WTC11 (cell line): ENCODE measurements around the gene C5AR1. TPM values are rescaled to one million over a fixed set of nuclear protein-coding genes. Genes with fewer than 3 reads are reported as not detected.

Source experiments
- ATAC-seq: fragments of 200-7000 bp; cut with Tn5 transposase; 2 replicates; pipeline ENCODE4 v1.10.0; 2021; ENCODE audit warnings: mild to moderate bottlenecking, moderate library complexity
- CTCF ChIA-PET: fragments of 300-600 bp; sonication (Branson Sonifier 250); formaldehyde crosslinking; loops from one replicate; lab custom pipeline; 2021; ENCODE audit warnings: antibody characterized with exemption; lab: Charles Lee
- POLR2A ChIA-PET: fragments of 350-600 bp; sonication (Branson Sonifier 250); formaldehyde crosslinking; loops from one replicate; lab custom pipeline; 2021; ENCODE audit warnings: antibody characterized with exemption; lab: Charles Lee
- DNase-seq: peaks from one replicate; pipeline ENCODE4 v3.0.0; 2021; ENCODE audit warnings: low spot score
- H3K27ac Mint-ChIP-seq: 2 replicates; pipeline ENCODE4 v1.8.0; 2021; ENCODE audit warnings: mixed read lengths
- H3K27me3 Mint-ChIP-seq: 2 replicates; pipeline ENCODE4 v1.8.0; 2021; ENCODE audit warnings: low read depth, mild to moderate bottlenecking, moderate library complexity, mixed read lengths
- H3K36me3 Mint-ChIP-seq: 2 replicates; pipeline ENCODE4 v1.8.0; 2021; ENCODE audit warnings: mixed read lengths
- H3K4me1 Mint-ChIP-seq: 2 replicates; pipeline ENCODE4 v1.8.0; 2022; ENCODE audit warnings: mixed read lengths
- H3K4me3 Mint-ChIP-seq: 2 replicates; pipeline ENCODE4 v1.8.0; 2021; ENCODE audit warnings: mild to moderate bottlenecking, moderate library complexity, mixed read lengths
- H3K9me3 Mint-ChIP-seq: 2 replicates; pipeline ENCODE4 v1.8.0; 2021; ENCODE audit warnings: mixed read lengths
- CBFB ChIP-seq: sonication (generic); formaldehyde crosslinking; IDR thresholded peaks from 2 replicates; pipeline ENCODE4 v1.8.1; 2022; ENCODE audit warnings: mild to moderate bottlenecking, low read depth, missing genetic modification reagents
- CREB1 ChIP-seq: sonication (generic); formaldehyde crosslinking; IDR thresholded peaks from 2 replicates; pipeline ENCODE4 v1.8.0; 2023; ENCODE audit warnings: mild to moderate bottlenecking, missing genetic modification reagents
- E2F1 ChIP-seq: sonication (generic); formaldehyde crosslinking; IDR thresholded peaks from 2 replicates; pipeline ENCODE4 v1.8.0; 2022; ENCODE audit warnings: mild to moderate bottlenecking, missing genetic modification reagents
- ETV6 ChIP-seq: sonication (generic); formaldehyde crosslinking; IDR thresholded peaks from 2 replicates; pipeline ENCODE4 v1.8.1; 2022; ENCODE audit warnings: mild to moderate bottlenecking, missing genetic modification reagents
- FOXJ3 ChIP-seq: sonication (generic); formaldehyde crosslinking; IDR thresholded peaks from 2 replicates; pipeline ENCODE4 v1.9.0; 2021; ENCODE audit warnings: missing genetic modification reagents, mild to moderate bottlenecking, borderline replicate concordance
- FOXP1 ChIP-seq: sonication (generic); formaldehyde crosslinking; IDR thresholded peaks from 2 replicates; pipeline ENCODE4 v1.8.0; 2022; ENCODE audit warnings: missing genetic modification reagents, mild to moderate bottlenecking, moderate library complexity, borderline replicate concordance
- GRHL2 ChIP-seq: fragments of 250-450 bp; sonication (Bioruptor Pico); IDR thresholded peaks from 2 replicates; pipeline ENCODE4 v1.8.0; 2022; ENCODE audit warnings: mild to moderate bottlenecking, moderate library complexity; ENCODE audit not compliant: insufficient replicate concordance, severe bottlenecking
- KAT7 ChIP-seq: sonication (generic); formaldehyde crosslinking; IDR thresholded peaks from 2 replicates; pipeline ENCODE4 v1.8.1; 2023; ENCODE audit warnings: missing genetic modification reagents, mild to moderate bottlenecking, borderline replicate concordance
- MLX ChIP-seq: sonication (generic); formaldehyde crosslinking; IDR thresholded peaks from 2 replicates; pipeline ENCODE4 v1.8.1; 2023; ENCODE audit warnings: mild to moderate bottlenecking, missing genetic modification reagents, moderate library complexity
- MXD4 ChIP-seq: fragments of 250-450 bp; sonication (Bioruptor Pico); IDR thresholded peaks from 2 replicates; pipeline ENCODE4 v1.8.0; 2021; ENCODE audit warnings: mild to moderate bottlenecking, moderate library complexity, borderline replicate concordance
- MYBL2 ChIP-seq: sonication (generic); formaldehyde crosslinking; IDR thresholded peaks from 2 replicates; pipeline ENCODE4 v1.8.1; 2023; ENCODE audit warnings: mild to moderate bottlenecking, moderate library complexity, missing genetic modification reagents
- NFE2L1 ChIP-seq: sonication (generic); formaldehyde crosslinking; IDR thresholded peaks from 2 replicates; pipeline ENCODE4 v1.8.1; 2023; ENCODE audit warnings: missing genetic modification reagents
- NFYB ChIP-seq: sonication (generic); formaldehyde crosslinking; conservative IDR thresholded peaks from 2 replicates; pipeline ENCODE4 v1.8.0; 2022; ENCODE audit warnings: low read depth, missing genetic modification reagents
- PRRX2 ChIP-seq: fragments of 250-450 bp; sonication (Bioruptor Pico); IDR thresholded peaks from 2 replicates; pipeline ENCODE4 v1.8.0; 2021; ENCODE audit warnings: mild to moderate bottlenecking
- RELA ChIP-seq: sonication (generic); formaldehyde crosslinking; IDR thresholded peaks from 2 replicates; pipeline ENCODE4 v1.8.1; 2022; ENCODE audit warnings: missing genetic modification reagents, mild to moderate bottlenecking, borderline replicate concordance
- SMAD3 ChIP-seq: sonication (generic); formaldehyde crosslinking; IDR thresholded peaks from 2 replicates; pipeline ENCODE4 v1.8.0; 2022; ENCODE audit warnings: missing genetic modification reagents, mild to moderate bottlenecking, borderline replicate concordance
- STAT6 ChIP-seq: sonication (generic); formaldehyde crosslinking; conservative IDR thresholded peaks from 2 replicates; pipeline ENCODE4 v1.8.1; 2023; ENCODE audit warnings: mild to moderate bottlenecking, low read depth, missing genetic modification reagents, moderate library complexity
- TEAD1 ChIP-seq: sonication (generic); formaldehyde crosslinking; IDR thresholded peaks from 2 replicates; pipeline ENCODE4 v1.8.0; 2022; ENCODE audit warnings: mild to moderate bottlenecking, missing genetic modification reagents
- total RNA-seq: library from RNA; stranded (reverse); gene quantifications from 3 replicates; pipeline ENCODE4 v1.2.3, GENCODE V29; 2021
- TF ChIP-seq, protein P1 (sequence below): sonication (generic); formaldehyde crosslinking; IDR thresholded peaks from 2 replicates; pipeline ENCODE4 v1.8.1; 2022; ENCODE audit warnings: low read depth, missing genetic modification reagents, borderline replicate concordance
- TF ChIP-seq, protein P2 (sequence below): sonication (generic); formaldehyde crosslinking; conservative IDR thresholded peaks from 2 replicates; pipeline ENCODE4 v1.8.1; 2022; ENCODE audit warnings: mild to moderate bottlenecking, missing genetic modification reagents
- TF ChIP-seq, protein P3 (sequence below): sonication (generic); formaldehyde crosslinking; IDR thresholded peaks from 2 replicates; pipeline ENCODE4 v1.8.1; 2023; ENCODE audit warnings: mild to moderate bottlenecking, moderate library complexity, missing genetic modification reagents
- TF ChIP-seq, protein P4 (sequence below): fragments of 250-450 bp; sonication (Bioruptor Pico); IDR thresholded peaks from 2 replicates; pipeline ENCODE4 v2.1.2; 2022; ENCODE audit warnings: mild to moderate bottlenecking, moderate library complexity
- TF ChIP-seq, protein P5 (sequence below): sonication (generic); formaldehyde crosslinking; IDR thresholded peaks from 2 replicates; pipeline ENCODE4 v1.8.1; 2023; ENCODE audit warnings: mild to moderate bottlenecking, missing genetic modification reagents, borderline replicate concordance

The C5AR1 gene
- total RNA-seq, 1 experiment from 2014 or later, result 0.28 TPM

DNA sequence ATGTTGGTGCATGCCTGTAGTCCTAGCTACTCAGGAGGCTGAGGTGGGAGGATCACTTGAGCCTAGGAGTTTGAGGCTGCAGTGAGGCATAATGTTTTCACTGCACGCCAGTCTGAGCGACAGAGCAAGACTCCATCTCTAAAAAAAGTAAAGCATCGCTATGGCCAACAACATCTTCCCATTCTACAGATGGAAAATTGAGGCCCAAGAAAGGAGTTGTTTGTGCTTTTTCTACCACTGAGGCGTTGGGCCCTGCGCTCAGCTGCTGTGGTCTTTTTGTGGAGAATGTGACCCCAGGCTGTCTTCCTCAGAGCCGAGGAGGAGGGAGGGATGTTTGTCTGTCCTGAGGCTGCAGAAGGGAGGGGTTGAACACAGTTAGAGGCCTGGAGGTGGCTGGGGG is 21.8 kb downstream of the C5AR1 start (continued):
- TF ChIP-seq, protein P1, sequence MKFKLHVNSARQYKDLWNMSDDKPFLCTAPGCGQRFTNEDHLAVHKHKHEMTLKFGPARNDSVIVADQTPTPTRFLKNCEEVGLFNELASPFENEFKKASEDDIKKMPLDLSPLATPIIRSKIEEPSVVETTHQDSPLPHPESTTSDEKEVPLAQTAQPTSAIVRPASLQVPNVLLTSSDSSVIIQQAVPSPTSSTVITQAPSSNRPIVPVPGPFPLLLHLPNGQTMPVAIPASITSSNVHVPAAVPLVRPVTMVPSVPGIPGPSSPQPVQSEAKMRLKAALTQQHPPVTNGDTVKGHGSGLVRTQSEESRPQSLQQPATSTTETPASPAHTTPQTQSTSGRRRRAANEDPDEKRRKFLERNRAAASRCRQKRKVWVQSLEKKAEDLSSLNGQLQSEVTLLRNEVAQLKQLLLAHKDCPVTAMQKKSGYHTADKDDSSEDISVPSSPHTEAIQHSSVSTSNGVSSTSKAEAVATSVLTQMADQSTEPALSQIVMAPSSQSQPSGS (CRISPR knock-in tag), result no peak
- TF ChIP-seq STAT6 (no peak), FOXP1 (CRISPR knock-in tag) (no peak), E2F1 (CRISPR knock-in tag) (no peak), NFE2L1 (CRISPR knock-in tag) (no peak), GRHL2 (CRISPR knock-in tag) (no peak), RELA (no peak), MYBL2 (CRISPR knock-in tag) (no peak), ETV6 (no peak)

DNA sequence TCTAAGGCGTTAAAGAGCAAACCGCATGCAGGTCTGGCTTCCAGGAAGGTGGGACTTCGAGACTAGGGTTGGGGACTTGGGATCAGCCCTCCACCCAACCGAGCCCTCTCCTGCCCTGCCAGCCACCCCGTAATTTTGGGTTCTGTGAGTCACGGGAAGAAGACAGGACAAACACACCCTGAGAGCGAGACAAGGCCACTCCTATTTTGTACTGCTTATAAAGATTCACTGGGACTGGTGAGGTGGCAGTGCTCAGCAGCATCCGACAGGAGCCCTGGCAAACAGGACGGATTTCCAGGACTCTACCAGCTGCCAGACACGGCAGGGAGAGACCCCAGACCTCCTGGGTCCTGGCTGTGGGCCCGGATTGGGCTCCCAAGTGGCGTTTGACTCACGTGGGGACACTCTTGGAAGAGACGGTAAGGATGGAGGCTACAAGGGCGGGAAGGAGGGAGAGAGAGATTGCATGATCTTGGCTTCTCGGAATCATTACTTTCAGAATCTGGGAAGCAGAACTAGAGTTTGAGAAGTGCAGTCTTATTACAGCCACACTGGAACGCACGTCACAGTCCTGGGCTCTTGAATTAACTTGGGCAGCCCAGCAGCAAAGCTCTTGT is 22.4 kb downstream of the C5AR1 start, which contains the start of gene C5AR2:
C5AR2 (plus strand) TSS at position 245 of the 617 bp plus-strand sequence. CDS start 8,625 bp downstream, outside the sequence.
- H3K27me3 Mint-ChIP-seq, result peaks cover 4% of the 10 kb centered on the region; the same call in 1 of the 2 replicates
- H3K36me3 Mint-ChIP-seq, result no peaks in the 10 kb centered on the region
- no peak within 1 kb of the TSS for H3K4me3 Mint-ChIP-seq
- ChIA-PET CTCF (interaction anchor here (9.3 kb wide), 1 partner anchor 17 kb away, joined by 61 read pairs; the partner anchor contains the start of gene DHX34), POLR2A (no interaction called here)
- ATAC-seq (no peak), DNase-seq (no peak)
- H3K9me3 Mint-ChIP-seq, result no peaks in the 10 kb centered on the region
- H3K27ac Mint-ChIP-seq, result no peak within 1 kb of the TSS
- H3K4me1 Mint-ChIP-seq, result peaks cover 9% of the 10 kb centered on the region
- TF ChIP-seq CBFB (CRISPR knock-in tag) (no peak), MLX (CRISPR knock-in tag) (no peak), SMAD3 (CRISPR knock-in tag) (no peak), FOXJ3 (CRISPR knock-in tag) (no peak), PRRX2 (CRISPR knock-in tag) (no peak), KAT7 (CRISPR knock-in tag) (no peak), NFYB (CRISPR knock-in tag) (no peak), MXD4 (no peak), CREB1 (CRISPR knock-in tag) (no peak), TEAD1 (no peak)
- TF ChIP-seq, protein P2, sequence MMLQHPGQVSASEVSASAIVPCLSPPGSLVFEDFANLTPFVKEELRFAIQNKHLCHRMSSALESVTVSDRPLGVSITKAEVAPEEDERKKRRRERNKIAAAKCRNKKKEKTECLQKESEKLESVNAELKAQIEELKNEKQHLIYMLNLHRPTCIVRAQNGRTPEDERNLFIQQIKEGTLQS, result no peak
- TF ChIP-seq, protein P3, sequence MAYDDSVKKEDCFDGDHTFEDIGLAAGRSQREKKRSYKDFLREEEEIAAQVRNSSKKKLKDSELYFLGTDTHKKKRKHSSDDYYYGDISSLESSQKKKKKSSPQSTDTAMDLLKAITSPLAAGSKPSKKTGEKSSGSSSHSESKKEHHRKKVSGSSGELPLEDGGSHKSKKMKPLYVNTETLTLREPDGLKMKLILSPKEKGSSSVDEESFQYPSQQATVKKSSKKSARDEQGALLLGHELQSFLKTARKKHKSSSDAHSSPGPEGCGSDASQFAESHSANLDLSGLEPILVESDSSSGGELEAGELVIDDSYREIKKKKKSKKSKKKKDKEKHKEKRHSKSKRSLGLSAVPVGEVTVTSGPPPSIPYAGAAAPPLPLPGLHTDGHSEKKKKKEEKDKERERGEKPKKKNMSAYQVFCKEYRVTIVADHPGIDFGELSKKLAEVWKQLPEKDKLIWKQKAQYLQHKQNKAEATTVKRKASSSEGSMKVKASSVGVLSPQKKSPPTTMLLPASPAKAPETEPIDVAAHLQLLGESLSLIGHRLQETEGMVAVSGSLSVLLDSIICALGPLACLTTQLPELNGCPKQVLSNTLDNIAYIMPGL (CRISPR knock-in tag), result no peak
- TF ChIP-seq, protein P4, sequence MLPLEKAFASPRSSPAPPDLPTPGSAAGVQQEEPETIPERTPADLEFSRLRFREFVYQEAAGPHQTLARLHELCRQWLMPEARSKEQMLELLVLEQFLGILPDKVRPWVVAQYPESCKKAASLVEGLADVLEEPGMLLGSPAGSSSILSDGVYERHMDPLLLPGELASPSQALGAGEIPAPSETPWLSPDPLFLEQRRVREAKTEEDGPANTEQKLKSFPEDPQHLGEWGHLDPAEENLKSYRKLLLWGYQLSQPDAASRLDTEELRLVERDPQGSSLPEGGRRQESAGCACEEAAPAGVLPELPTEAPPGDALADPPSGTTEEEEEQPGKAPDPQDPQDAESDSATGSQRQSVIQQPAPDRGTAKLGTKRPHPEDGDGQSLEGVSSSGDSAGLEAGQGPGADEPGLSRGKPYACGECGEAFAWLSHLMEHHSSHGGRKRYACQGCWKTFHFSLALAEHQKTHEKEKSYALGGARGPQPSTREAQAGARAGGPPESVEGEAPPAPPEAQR, result no peak
- TF ChIP-seq, protein P5, sequence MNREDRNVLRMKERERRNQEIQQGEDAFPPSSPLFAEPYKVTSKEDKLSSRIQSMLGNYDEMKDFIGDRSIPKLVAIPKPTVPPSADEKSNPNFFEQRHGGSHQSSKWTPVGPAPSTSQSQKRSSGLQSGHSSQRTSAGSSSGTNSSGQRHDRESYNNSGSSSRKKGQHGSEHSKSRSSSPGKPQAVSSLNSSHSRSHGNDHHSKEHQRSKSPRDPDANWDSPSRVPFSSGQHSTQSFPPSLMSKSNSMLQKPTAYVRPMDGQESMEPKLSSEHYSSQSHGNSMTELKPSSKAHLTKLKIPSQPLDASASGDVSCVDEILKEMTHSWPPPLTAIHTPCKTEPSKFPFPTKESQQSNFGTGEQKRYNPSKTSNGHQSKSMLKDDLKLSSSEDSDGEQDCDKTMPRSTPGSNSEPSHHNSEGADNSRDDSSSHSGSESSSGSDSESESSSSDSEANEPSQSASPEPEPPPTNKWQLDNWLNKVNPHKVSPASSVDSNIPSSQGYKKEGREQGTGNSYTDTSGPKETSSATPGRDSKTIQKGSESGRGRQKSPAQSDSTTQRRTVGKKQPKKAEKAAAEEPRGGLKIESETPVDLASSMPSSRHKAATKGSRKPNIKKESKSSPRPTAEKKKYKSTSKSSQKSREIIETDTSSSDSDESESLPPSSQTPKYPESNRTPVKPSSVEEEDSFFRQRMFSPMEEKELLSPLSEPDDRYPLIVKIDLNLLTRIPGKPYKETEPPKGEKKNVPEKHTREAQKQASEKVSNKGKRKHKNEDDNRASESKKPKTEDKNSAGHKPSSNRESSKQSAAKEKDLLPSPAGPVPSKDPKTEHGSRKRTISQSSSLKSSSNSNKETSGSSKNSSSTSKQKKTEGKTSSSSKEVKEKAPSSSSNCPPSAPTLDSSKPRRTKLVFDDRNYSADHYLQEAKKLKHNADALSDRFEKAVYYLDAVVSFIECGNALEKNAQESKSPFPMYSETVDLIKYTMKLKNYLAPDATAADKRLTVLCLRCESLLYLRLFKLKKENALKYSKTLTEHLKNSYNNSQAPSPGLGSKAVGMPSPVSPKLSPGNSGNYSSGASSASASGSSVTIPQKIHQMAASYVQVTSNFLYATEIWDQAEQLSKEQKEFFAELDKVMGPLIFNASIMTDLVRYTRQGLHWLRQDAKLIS (CRISPR knock-in tag), result no peak
